Liver (tissue), 9 donors: ENCODE data around the gene TKTL2. TPM values are rescaled to one million over a fixed set of nuclear protein-coding genes. Genes with fewer than 3 reads are reported as not detected.

Source experiments
- DNase-seq: peaks from one replicate; pipeline ENCODE4 v3.0.0-alpha.2; 2017; ENCODE audit warnings: low spot score
- H3K27ac ChIP-seq, 2 donors: one replicate each; pipeline ENCODE4 v1.7.0; 2013; ENCODE audit warnings: inconsistent platforms in 2 of 2, low read length in 2 of 2, control low read depth in 1 of 2, low read depth in 1 of 2, mild to moderate bottlenecking in 1 of 2
- H3K27me3 ChIP-seq, 4 donors: one replicate each; pipeline versions ENCODE4 v1.6.1 to v1.7.0; 2013; ENCODE audit warnings: low read length in 3 of 4, inconsistent platforms in 1 of 4, mild to moderate bottlenecking in 1 of 4, moderate library complexity in 1 of 4; ENCODE audit not compliant: control insufficient read depth in 4 of 4, insufficient read depth in 4 of 4
- H3K36me3 ChIP-seq, 4 donors: one replicate each; pipeline versions ENCODE4 v1.6.1 to v1.7.0; 2013; ENCODE audit warnings: low read length in 3 of 4, mild to moderate bottlenecking in 3 of 4, low read depth in 1 of 4, moderate library complexity in 1 of 4; ENCODE audit not compliant: control insufficient read depth in 4 of 4, insufficient read depth in 3 of 4
- H3K4me1 ChIP-seq, 4 donors: one replicate each; pipeline versions ENCODE4 v1.6.1 to v1.7.0; 2013; ENCODE audit warnings: low read length in 3 of 4, mild to moderate bottlenecking in 3 of 4, moderate library complexity in 1 of 4; ENCODE audit not compliant: control insufficient read depth in 4 of 4, insufficient read depth in 4 of 4
- H3K4me3 ChIP-seq, 3 donors: one replicate each; pipeline versions ENCODE4 v1.6.1 to v1.7.0; 2013; ENCODE audit warnings: low read length in 3 of 3, control low read depth in 1 of 3, low read depth in 1 of 3, mild to moderate bottlenecking in 1 of 3
- H3K9ac ChIP-seq, 2 donors: one replicate each; pipeline ENCODE4 v1.7.0; 2013; ENCODE audit warnings: low read length in 2 of 2, mild to moderate bottlenecking in 2 of 2, moderate library complexity in 2 of 2, control low read depth in 1 of 2, low read depth in 1 of 2
- H3K9me3 ChIP-seq, 4 donors: one replicate each; pipeline versions ENCODE4 v1.6.1 to v1.7.0; 2013; ENCODE audit warnings: low read length in 3 of 4; ENCODE audit not compliant: control insufficient read depth in 4 of 4
- ATF3 ChIP-seq: IDR thresholded peaks from 2 replicates; pipeline ENCODE4 v1.6.1; 2016; ENCODE audit warnings: antibody characterized with exemption
- CTCF ChIP-seq: fragments of 150-350 bp; IDR thresholded peaks from 2 replicates; pipeline ENCODE4 v1.5.1; 2017; ENCODE audit warnings: improper control_type of control experiment, low read depth, low read length; ENCODE audit not compliant: missing input control
- EGR1 ChIP-seq, 2 donors: IDR thresholded peaks; 2 replicates each; pipeline ENCODE4 v1.6.1; 2016 to 2018; ENCODE audit warnings: antibody characterized with exemption in 2 of 2, low read depth in 2 of 2
- FOXA2 ChIP-seq: IDR thresholded peaks from 2 replicates; pipeline ENCODE4 v1.6.1; 2016; ENCODE audit warnings: antibody characterized with exemption
- GABPA ChIP-seq, 2 donors: IDR thresholded peaks in 1 of 2; conservative IDR thresholded peaks in 1 of 2; 2 replicates each; pipeline ENCODE4 v1.6.1; 2016; ENCODE audit warnings: antibody characterized with exemption in 2 of 2, mild to moderate bottlenecking in 1 of 2, moderate library complexity in 1 of 2
- HNF4A ChIP-seq, 2 donors: conservative IDR thresholded peaks; 2 replicates each; pipeline ENCODE4 v1.6.1; 2016; ENCODE audit warnings: antibody characterized with exemption in 2 of 2, mild to moderate bottlenecking in 2 of 2
- MAX ChIP-seq: IDR thresholded peaks from 2 replicates; pipeline ENCODE4 v1.6.1; 2016; ENCODE audit warnings: antibody characterized with exemption
- NR2F2 ChIP-seq: IDR thresholded peaks from 2 replicates; pipeline ENCODE4 v1.6.1; 2016; ENCODE audit warnings: antibody characterized with exemption
- RXRA ChIP-seq, 2 donors: IDR thresholded peaks; 2 replicates each; pipeline ENCODE4 v1.6.1; 2017 to 2018; ENCODE audit warnings: antibody characterized with exemption in 2 of 2, mild to moderate bottlenecking in 1 of 2
- SP1 ChIP-seq: IDR thresholded peaks from 2 replicates; pipeline ENCODE4 v1.6.1; 2018; ENCODE audit warnings: antibody characterized with exemption, mild to moderate bottlenecking
- TAF1 ChIP-seq: conservative IDR thresholded peaks from 2 replicates; pipeline ENCODE4 v1.6.1; 2016; ENCODE audit warnings: antibody characterized with exemption, mild to moderate bottlenecking
- ZBTB33 ChIP-seq: IDR thresholded peaks from 2 replicates; pipeline ENCODE4 v1.6.1; 2016; ENCODE audit warnings: antibody characterized with exemption
- WGBS: extraction: QIAGEN DNeasy Blood & Tissue Kit; methylation state at CpG from one replicate; pipeline ENCODE4 v1.1.7; 2013; 5-methylcytosine and 5-hydroxymethylcytosine counted together
- polyA plus RNA-seq, 2 donors: library from polyadenylated mRNA; stranded (reverse) in 1 of 2; unstranded in 1 of 2; fragments of 200-250 nt in 1 of 2; fragments of >200 nt in 1 of 2; fragmentation: Nextera tagmentation in 1 of 2; extraction: Ambion mirVana in 1 of 2; gene quantifications; one replicate each; pipeline versions ENCODE4 v1.2.1 to v1.2.3, GENCODE V29; 2013 to 2015
- total RNA-seq, 2 donors: library from RNA; depleted of rRNA; stranded (reverse); fragments of >200 nt; gene quantifications; one replicate each; pipeline ENCODE4 v1.2.3, GENCODE V29; 2014
- donor health status: healthy.
- donor health status: healthy.
- donor health status: healthy.
- donor health status: healthy.
- donor health status: healthy.

The TKTL2 gene
- total and polyA plus RNA-seq, 4 donors = not detected

GRCh38 chr4:163493643-163494359, 20.2 kb upstream of the TKTL2 start:
- TF ChIP-seq HNF4A (conservative IDR thresholded peaks at IDR 0.05) = no peak
- TF ChIP-seq SP1 = no peak
- TF ChIP-seq MAX = no peak
- no peak for TF ChIP-seq GABPA (IDR thresholded peaks at IDR 0.05 in 1 of 2, conservative IDR thresholded peaks at IDR 0.05 in 1 of 2)
- TF ChIP-seq NR2F2 = no peak
- TF ChIP-seq RXRA (IDR thresholded peaks at IDR 0.05) = no peak
- no peak for TF ChIP-seq CTCF
- TF ChIP-seq ZBTB33 = no peak

GRCh38 chr4:163492951-163493504, 19.5 kb upstream of the TKTL2 start:
- no peak for DNase-seq
- TF ChIP-seq HNF4A (conservative IDR thresholded peaks at IDR 0.05) (no peak), ZBTB33 (no peak), GABPA (IDR thresholded peaks at IDR 0.05 in 1 of 2, conservative IDR thresholded peaks at IDR 0.05 in 1 of 2) (no peak), CTCF (no peak), EGR1 (IDR thresholded peaks at IDR 0.05; ENCODE audit: low read depth in 2 of 2) (no peak), TAF1 (no peak), FOXA2 (no peak), ATF3 (no peak), MAX (no peak)
- Histone ChIP-seq H3K27ac (no peak overlapping the region), H3K36me3 (no peaks in the 10 kb centered on the region), H3K4me3 (no peak overlapping the region), H3K9me3 (no peaks in the 10 kb centered on the region), H3K9ac (no peak overlapping the region), H3K27me3 (no peaks in the 10 kb centered on the region), H3K4me1 (peaks cover 0 to 6% (median 3%) of the 10 kb centered on the region in 4 donors)
- 92% methylated on average over 6 of the region's 6 CpGs for WGBS

More at GRCh38 chr4:163493643-163494359, 20.2 kb upstream of the TKTL2 start:
- peak overlapping the region; percentile 18 to 40 for H3K9ac ChIP-seq
- no peaks in the 10 kb centered on the region for H3K36me3 ChIP-seq
- DNase-seq = no peak
- 51% methylated on average over 28 of the region's 28 CpGs for WGBS
- H3K27ac ChIP-seq = peak overlapping the region; percentile 91 to 94
- H3K27me3 ChIP-seq = no peaks in the 10 kb centered on the region
- no peaks in the 10 kb centered on the region for H3K9me3 ChIP-seq
- H3K4me1 ChIP-seq = peaks cover 0 to 6% (median 3%) of the 10 kb centered on the region in 4 donors
- peak overlapping the region; percentile 68 to 99 (median 96) for H3K4me3 ChIP-seq
